ENCODE results near the gene SLC16A3.
A peak's percentile ranks its signal among the peaks of the same experiment; 100 is the strongest.

SLC16A3 gene

GRCh38 chr17:82237083-82237745 lies 8.4 kb downstream of the SLC16A3 start:
- no peak for DNase-seq

- no peak for DNase-seq
These were observed 9.1 kb downstream of the SLC16A3 start for GRCh38 chr17:82237746-82238471.

- DNase-seq: peak; percentile 51
These were observed 9.8 kb downstream of the SLC16A3 start for GRCh38 chr17:82238472-82239201.

- DNase-seq: no peak
These were observed 10.6 kb downstream of the SLC16A3 start for GRCh38 chr17:82239401-82239925.

- DNase-seq: no peak
These were observed 11.2 kb downstream of the SLC16A3 start for GRCh38 chr17:82239926-82240505.

GRCh38 chr17:82240506-82241182 lies 11.8 kb downstream of the SLC16A3 start:
- no peak for DNase-seq

- no peak for DNase-seq
These were observed 12.5 kb downstream of the SLC16A3 start for GRCh38 chr17:82241183-82241925.

- no peak for DNase-seq
These were observed 13.3 kb downstream of the SLC16A3 start for GRCh38 chr17:82241926-82242697.

- DNase-seq: no peak
These were observed 13.8 kb downstream of the SLC16A3 start for GRCh38 chr17:82242698-82242976.

GRCh38 chr17:82242977-82243647 lies 14.3 kb downstream of the SLC16A3 start:
- no peak for DNase-seq

GRCh38 chr17:82243648-82244412 lies 15.0 kb downstream of the SLC16A3 start:
- no peak for DNase-seq

- no peak for DNase-seq
These were observed 15.7 kb downstream of the SLC16A3 start for GRCh38 chr17:82244413-82245133.

- DNase-seq: no peak
These were observed 16.5 kb downstream of the SLC16A3 start for GRCh38 chr17:82245134-82246039.

GRCh38 chr17:82246040-82246364 lies 17.2 kb downstream of the SLC16A3 start:
- DNase-seq: no peak

GRCh38 chr17:82246365-82247181 lies 17.7 kb downstream of the SLC16A3 start:
- no peak for DNase-seq

- no peak for DNase-seq
These were observed 18.5 kb downstream of the SLC16A3 start for GRCh38 chr17:82247182-82247823.

Data from activated T-cell treated with anti-CD3 and anti-CD28 coated beads for 4 hours (primary cell).